HepG2 (cell line): ENCODE results near the gene UQCC5. TPM values are rescaled to one million over a fixed set of nuclear protein-coding genes. Genes with fewer than 3 reads are reported as not detected.

Experiments used
- AHR ChIP-seq: IDR thresholded peaks from 2 replicates; pipeline ENCODE4 v1.6.1; 2018; ENCODE audit warnings: missing genetic modification reagents, missing compliant biosample characterization
- CREB3 ChIP-seq: sonication (generic); formaldehyde crosslinking; IDR thresholded peaks from 2 replicates; pipeline ENCODE4 v1.5.0; 2020; ENCODE audit warnings: missing genetic modification reagents
- ETV5 ChIP-seq: IDR thresholded peaks from 2 replicates; pipeline ENCODE4 v1.6.1; 2018; ENCODE audit warnings: missing biosample characterization, missing genetic modification reagents, inconsistent platforms, borderline replicate concordance
- IKZF4 ChIP-seq: sonication (generic); formaldehyde crosslinking; IDR thresholded peaks from 2 replicates; pipeline ENCODE4 v1.5.1; 2020; ENCODE audit warnings: borderline replicate concordance, mild to moderate bottlenecking, low read depth, missing genetic modification reagents; ENCODE audit errors: not compliant biosample characterization
- PRMT3 ChIP-seq: sonication (generic); formaldehyde crosslinking; IDR thresholded peaks from 2 replicates; pipeline ENCODE4 v1.8.1; 2022; ENCODE audit warnings: low read depth, mild to moderate bottlenecking, moderate library complexity, missing genetic modification reagents, borderline replicate concordance
- SRY ChIP-seq: sonication (generic); formaldehyde crosslinking; IDR thresholded peaks from 2 replicates; pipeline ENCODE4 v1.8.0; 2022; ENCODE audit warnings: mild to moderate bottlenecking, missing genetic modification reagents
- ZFP62 ChIP-seq: sonication (generic); formaldehyde crosslinking; IDR thresholded peaks from 2 replicates; pipeline ENCODE4 v1.4.0; 2020; ENCODE audit warnings: missing genetic modification reagents
- ZNF280D ChIP-seq: sonication (generic); formaldehyde crosslinking; IDR thresholded peaks from 2 replicates; pipeline ENCODE4 v1.5.1; 2020; ENCODE audit warnings: mild to moderate bottlenecking, missing genetic modification reagents
- ZNF761 ChIP-seq: sonication (generic); formaldehyde crosslinking; conservative IDR thresholded peaks from 2 replicates; pipeline ENCODE4 v1.4.0; 2020; ENCODE audit warnings: mild to moderate bottlenecking, missing genetic modification reagents
- ZSCAN9 ChIP-seq: IDR thresholded peaks from 2 replicates; pipeline ENCODE4 v1.6.1; 2016; ENCODE audit warnings: borderline replicate concordance
- ZXDC ChIP-seq: sonication (generic); formaldehyde crosslinking; IDR thresholded peaks from 2 replicates; pipeline ENCODE4 v1.5.0; 2020; ENCODE audit warnings: mild to moderate bottlenecking, missing genetic modification reagents
- polyA plus RNA-seq, 8 experiments: library from polyadenylated mRNA; depleted of rRNA in 3 of 8; stranded (reverse) in 7 of 8; unstranded in 1 of 8; fragments of >200 nt; fragmentation: Illumina TruSeq in 4 of 8; extraction: Trizol in 4 of 8; gene quantifications; 2 replicates each; pipeline versions ENCODE4 v1.2.1 to v1.2.3, GENCODE V29; 2011 to 2016; ENCODE audit warnings: low read depth in 4 of 8, missing spikeins in 1 of 8, mixed read lengths in 1 of 8; ENCODE audit not compliant: insufficient read depth in 1 of 8
- total RNA-seq, 5 experiments: library from RNA; depleted of rRNA; stranded (reverse); fragments of >200 nt; fragmentation: Illumina TruSeq; extraction: Trizol; gene quantifications; 2 replicates each; pipeline ENCODE4 v1.2.3, GENCODE V29; 2016; ENCODE audit warnings: low read depth in 1 of 5
- TF ChIP-seq, protein P1 (sequence below): sonication (generic); formaldehyde crosslinking; IDR thresholded peaks from 2 replicates; pipeline ENCODE4 v1.5.0; 2020; ENCODE audit warnings: mild to moderate bottlenecking, missing genetic modification reagents
- TF ChIP-seq, protein P2 (sequence below): sonication (generic); formaldehyde crosslinking; IDR thresholded peaks from 2 replicates; pipeline ENCODE4 v1.8.0; 2022; ENCODE audit warnings: missing genetic modification reagents, low read depth, mild to moderate bottlenecking, borderline replicate concordance

Gene UQCC5
- total and polyA plus RNA-seq, 2 of the 13 experiments (the other 11 are each of a cell fraction or from before 2014, with no cell fraction given) = 15.4 to 29.5 TPM

DNA sequence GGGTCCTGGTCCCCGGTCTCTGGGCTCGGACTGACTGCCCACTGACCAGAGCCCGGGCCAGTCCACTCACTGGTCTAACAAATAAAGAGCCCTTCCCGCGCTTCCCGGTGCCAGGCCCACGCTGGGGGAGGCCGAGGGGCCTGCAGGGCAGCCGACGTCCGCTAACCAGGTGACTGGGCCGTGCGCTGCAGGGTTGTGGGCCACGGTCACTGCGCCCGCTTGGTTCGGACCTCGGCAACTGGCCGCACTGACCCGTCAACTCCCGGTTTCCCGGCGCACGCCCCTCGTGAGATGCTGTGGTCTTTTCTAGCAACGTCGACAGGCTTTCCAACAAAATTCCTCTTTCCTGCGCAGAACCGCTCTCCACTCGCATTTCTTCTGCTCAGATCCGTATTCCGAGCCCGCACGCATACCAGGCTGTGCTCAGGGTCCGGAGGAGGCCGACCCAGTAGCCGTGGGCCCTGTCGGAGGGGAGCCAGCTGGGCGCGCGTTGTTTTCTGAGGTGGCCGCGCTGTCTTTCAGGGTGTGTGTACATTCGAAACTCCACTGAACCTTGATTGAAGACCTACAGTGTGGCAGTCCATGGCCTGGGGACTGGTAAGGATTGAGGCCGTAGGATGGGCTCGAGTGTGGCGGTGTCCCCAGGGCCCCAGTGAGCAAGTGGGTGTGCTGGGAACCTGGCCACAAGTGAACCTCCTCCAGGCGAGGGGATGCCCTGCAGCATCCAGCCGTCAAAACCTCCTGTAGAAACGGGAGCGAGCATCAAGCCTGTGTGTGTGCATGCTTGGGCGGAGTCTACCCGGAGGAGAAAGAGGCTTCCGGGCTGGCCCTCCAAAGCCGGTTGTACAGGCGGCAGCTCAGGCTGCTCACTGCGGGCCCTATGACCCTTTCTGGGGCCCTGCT is 1.9 kb upstream of the UQCC5 start (continued):
- TF ChIP-seq, protein P1, sequence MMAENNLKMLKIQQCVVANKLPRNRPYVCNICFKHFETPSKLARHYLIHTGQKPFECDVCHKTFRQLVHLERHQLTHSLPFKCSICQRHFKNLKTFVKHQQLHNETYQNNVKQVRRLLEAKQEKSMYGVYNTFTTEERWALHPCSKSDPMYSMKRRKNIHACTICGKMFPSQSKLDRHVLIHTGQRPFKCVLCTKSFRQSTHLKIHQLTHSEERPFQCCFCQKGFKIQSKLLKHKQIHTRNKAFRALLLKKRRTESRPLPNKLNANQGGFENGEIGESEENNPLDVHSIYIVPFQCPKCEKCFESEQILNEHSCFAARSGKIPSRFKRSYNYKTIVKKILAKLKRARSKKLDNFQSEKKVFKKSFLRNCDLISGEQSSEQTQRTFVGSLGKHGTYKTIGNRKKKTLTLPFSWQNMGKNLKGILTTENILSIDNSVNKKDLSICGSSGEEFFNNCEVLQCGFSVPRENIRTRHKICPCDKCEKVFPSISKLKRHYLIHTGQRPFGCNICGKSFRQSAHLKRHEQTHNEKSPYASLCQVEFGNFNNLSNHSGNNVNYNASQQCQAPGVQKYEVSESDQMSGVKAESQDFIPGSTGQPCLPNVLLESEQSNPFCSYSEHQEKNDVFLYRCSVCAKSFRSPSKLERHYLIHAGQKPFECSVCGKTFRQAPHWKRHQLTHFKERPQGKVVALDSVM (CRISPR knock-in tag) = peak; percentile 38; the same call in 1 of the 2 replicates
- TF ChIP-seq CREB3 (peak; percentile 71; the same call in 1 of the 2 replicates), SRY (CRISPR knock-in tag) (peak; percentile 76; the same call in 1 of the 2 replicates), ZNF761 (CRISPR knock-in tag) (peak; percentile 80; the same call in 1 of the 2 replicates), ZFP62 (no peak), ZNF280D (CRISPR knock-in tag) (peak; percentile 21; the same call in 1 of the 2 replicates), AHR (CRISPR knock-in tag) (no peak; the same call in 1 of the 2 replicates), PRMT3 (CRISPR knock-in tag) (0 out of 2 replicates have a peak, but pooled peaks have one; percentile 44), IKZF4 (peak; percentile 73), ETV5 (CRISPR knock-in tag) (0 out of 2 replicates have a peak, but pooled peaks have one; percentile 9), ZXDC (CRISPR knock-in tag) (0 out of 2 replicates have a peak, but pooled peaks have one; percentile 54), ZSCAN9 (CRISPR knock-in tag) (no peak; the same call in 1 of the 2 replicates)
- TF ChIP-seq, protein P2, sequence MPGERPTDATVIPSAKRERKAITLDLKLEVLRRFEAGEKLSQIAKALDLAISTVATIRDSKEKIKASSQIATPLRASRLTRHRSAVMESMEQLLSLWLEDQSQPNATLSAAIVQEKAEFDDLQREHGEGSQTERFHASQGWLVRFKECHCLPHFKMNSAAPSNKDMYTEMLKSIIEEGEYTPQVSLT (CRISPR knock-in tag) = no peak
